NCI-H1694 (cell line): ENCODE measurements around the gene VAMP7.
"Not testable (repeated sequence)": the region's sequence is repeated elsewhere in the genome, so short reads cannot be mapped to it uniquely, and the experiment has no call there.

ENCODE experiments used
- DNase-seq: peaks from one replicate; lab custom pipeline; 2025; lab: John Stamatoyannopoulos, UW

Gene VAMP7

GRCh38 chrX:155907661-155908060 lies 26.5 kb downstream of the VAMP7 start:
- not testable (repeated sequence) for DNase-seq

DNA sequence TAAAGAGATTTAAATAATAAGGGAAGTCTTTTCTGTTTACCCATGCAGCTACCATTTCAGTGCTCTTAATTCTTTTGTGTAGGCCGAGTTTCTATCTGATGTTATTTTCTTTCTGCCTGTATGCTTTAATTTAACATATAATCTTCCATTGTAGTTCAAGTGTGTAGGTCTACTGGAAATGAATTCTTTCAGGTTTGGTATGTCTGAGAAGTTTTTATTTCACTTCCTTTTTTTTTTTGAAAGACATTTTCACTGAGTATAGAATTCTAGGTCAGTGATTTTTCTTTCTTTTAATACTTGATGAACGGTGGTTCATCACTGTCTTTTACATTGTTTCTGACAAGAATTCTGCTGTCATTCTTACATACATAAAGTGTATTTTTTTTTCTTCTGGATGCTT lies 42.1 kb downstream of the VAMP7 start:
- DNase-seq, result no peak

DNA sequence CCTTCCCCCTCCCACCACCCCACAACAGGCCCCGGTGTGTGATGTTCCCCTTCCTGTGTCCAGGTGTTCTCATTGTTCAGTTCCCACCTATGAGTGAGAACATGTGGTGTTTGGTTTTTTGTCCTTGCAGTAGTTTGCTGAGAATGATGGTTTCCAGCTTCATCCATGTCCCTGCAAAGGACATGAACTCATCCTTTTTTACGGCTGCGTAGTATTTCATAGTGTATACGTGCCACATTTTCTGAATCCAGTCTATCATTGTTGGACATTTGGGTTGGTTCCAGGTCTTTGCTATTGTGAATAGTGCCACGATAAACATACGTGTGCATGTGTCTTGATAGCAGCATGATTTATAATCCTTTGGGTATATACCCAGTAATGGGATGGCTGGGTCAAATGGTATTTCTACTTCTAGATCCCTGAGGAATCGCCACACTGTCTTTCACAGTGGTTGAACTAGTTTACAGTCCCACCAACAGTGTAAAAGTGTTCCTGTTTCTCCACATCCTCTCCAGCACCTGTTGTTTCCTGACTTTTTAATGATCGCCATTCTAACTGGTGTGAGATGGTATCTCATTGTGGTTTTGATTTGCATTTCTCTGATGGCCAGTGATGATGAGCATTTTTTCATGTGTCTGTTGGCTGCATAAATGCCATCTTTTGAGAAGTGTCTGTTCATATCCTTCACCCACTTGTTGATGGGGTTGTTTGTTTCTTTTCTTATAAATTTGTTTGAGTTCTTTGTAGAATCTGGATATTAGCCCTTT lies 49.9 kb downstream of the VAMP7 start:
- not testable (repeated sequence) for DNase-seq

DNA sequence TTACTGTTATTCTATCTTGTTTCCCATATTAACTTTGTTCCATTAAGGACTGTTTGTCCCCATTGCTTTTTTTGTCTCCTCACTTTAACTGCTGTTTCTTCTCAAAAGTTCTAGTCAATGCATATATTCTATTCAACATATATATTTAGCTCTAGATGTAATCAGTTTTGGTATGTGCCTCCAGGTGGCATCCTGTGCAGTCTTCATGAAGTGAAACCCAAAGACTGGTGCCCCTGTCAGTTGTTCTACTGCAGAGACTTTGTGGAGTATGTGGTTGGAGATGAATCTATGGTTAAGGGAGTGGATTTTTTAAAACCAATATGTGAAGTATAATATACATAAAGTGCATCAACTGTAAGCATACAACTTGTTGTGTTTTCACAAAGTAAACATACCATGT lies 57.0 kb downstream of the VAMP7 start:
- no peak for DNase-seq

DNA sequence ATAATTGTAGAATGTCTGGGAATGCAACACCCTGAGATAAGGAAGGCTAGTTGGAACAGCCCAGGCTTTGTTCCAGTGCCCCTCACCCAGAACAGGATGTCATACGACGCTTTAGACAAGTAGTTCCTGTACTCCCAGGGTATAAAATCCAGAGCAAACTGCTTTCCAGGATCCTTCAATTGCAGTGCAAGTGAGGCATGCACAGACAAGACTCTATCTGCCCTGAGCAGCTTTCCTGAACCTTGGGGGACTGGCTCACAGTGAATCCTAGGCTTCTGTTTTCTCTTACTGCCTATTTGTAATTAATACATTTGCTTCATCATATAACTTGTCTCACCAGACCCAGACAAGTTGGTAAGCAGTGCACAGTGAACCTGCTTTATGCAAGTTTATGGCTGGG lies 68.0 kb downstream of the VAMP7 start:
- DNase-seq, result no peak

DNA sequence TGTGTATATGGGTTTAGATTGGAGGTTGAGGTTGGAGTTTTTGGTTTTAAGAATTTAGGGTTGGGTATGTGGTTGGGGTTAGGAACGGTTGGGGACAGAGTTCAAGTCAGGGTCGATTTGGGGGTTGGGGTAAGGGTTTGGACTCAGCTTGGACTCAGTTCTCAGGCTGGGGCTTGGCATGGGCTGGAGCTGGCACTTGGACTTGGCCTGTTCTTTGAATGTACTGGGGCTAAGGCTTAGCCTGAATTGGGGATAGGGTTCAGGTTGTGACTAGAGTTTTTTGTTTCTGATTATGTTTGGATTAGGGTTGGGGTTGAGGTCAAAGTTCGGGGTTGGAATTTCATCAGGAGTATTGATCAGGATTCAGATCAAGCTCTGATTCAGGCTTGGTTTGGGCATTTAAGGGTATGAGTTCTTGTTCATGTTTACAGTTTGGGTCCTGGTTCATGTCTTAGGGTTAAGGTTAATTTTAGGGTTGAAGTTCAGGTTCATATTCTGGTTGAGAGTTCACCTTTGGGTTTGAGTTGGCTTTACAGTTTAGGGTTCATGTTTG lies 70.2 kb downstream of the VAMP7 start:
- DNase-seq, result no peak

GRCh38 chrX:155953055-155953454 lies 71.9 kb downstream of the VAMP7 start:
- DNase-seq, result no peak

- no peak for DNase-seq
These were observed 73.6 kb downstream of the VAMP7 start for GRCh38 chrX:155954793-155955192.

DNA sequence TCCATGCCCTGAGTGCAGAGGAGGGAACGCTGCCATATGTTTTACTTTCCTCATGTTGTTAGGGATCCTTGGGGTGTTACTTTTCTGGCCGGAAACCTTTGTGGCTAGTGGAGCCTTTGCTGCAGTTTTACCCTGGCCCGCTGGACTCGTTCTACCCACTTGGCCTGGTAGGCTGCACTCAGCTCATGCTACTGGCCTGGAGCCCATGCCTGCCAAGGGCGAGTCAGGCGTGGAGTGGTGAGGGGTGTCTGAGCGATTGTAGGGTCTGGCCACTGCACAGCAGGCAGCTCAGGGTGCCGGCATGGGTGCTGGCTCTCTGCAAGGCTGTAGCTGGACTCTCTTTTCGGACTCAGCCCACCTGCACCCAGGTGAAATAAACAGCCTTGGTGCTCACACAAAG lies 75.0 kb downstream of the VAMP7 start:
- no peak for DNase-seq

DNA sequence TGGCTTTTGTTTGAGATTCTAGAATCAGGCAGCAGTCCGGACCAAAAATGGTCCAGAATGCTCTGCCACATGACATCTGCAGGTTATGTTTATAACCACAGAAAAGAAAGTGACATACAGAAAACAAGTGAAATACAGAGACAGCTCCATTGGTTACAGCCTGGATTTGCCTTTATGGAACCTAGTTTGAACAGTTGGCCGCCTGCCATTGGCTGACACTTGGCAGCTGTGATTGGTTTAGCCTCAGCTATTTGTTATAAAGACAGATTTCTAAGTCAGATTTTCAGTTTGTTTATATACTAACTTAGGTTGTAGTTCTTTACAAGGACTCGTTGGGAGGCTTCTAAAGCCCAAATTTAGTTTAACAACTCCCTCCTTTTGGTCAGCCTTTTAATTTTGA lies 75.5 kb downstream of the VAMP7 start:
- no peak for DNase-seq

- no peak for DNase-seq
These were observed 76.7 kb downstream of the VAMP7 start for GRCh38 chrX:155957843-155958242.

- DNase-seq, result no peak
These were observed 78.0 kb downstream of the VAMP7 start for GRCh38 chrX:155959018-155959587.

DNA sequence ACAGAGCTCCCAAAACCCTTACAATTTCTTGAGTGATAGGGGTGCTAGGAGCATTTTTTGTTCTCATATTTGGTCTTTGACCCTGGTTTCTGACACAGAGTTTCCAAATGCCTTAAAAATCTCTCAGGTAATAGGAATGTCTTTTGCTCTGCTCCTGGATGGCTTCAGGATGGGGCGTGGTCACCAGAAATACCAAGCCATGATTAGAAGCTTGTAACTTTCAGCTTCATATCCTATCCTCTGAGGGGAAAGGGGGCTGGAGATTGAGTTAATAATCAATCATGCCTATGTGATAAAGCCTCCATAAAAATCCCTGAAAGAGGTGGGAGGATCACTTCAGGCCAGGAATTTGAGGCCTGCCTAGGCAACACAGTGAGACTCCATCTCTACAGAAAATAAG lies 81.8 kb downstream of the VAMP7 start:
- no peak for DNase-seq

GRCh38 chrX:155966876-155967275 lies 85.7 kb downstream of the VAMP7 start:
- no peak for DNase-seq

DNA sequence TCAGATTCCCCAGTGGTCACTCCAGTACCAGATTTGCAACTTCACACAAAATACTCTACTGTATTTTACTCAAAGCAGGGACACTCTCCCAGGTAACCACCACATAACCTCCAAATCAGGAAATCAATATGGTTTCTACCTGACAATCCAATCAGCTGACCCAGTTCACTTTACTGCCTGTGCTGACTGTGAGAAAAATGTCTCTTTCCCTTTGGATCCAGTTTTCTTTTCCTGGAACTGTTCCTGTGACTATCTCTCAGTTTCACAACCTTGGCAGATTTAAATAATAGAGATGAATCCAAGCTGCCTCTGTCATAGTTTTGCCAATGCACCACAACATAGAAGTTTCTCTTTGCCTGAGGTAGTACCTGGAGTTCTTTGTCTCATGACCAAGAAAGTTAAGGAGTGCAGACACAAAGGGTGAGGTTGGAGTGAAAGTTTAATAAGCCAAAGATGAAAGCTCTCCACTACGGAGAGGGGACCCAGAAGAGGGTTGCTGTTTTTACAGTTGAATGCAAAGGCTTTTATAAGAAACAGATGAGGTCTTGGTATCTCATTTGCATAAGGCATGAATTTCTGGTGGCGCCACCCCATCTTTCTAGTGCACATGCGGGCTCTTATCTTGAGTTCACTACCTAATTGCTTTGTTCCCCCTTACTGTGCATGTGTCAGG lies 86.6 kb downstream of the VAMP7 start:
- no peak for DNase-seq

DNA sequence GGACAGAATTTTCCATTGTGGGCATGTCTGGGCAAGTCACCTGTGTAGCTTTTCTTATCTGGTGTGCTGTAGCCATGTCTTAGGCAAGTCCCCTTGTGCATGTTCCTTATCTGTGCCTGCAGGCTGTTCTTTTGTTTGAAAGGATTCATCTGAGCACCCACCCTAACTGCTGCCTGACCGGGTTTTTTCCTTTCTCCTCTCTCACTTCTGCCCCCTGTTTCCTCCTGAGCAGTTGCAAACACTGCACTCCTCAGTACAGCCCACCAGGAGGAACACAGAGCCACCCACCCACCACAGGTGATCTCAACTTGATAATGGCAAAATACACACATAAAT lies 87.1 kb downstream of the VAMP7 start:
- DNase-seq, result no peak

GRCh38 chrX:155968791-155969190 lies 87.6 kb downstream of the VAMP7 start:
- no peak for DNase-seq

DNA sequence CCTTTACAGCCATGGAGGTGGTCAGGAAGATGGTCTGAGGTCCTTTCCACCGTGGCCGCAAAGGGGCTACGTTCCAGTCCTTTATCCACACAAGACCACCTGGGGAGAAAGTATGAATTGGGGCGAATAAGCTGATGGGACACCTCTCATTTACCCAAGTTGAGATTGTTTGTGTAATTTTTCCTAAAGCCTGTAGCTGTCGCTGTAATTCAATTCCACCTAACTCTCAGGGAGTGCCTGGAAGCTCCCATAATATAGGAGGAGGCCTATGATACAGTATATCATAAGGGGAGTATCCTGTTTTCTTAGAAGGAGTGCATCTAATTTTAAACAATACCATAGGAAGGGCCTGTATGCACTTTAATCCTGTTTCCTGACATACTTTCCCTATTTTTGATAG lies 90.5 kb downstream of the VAMP7 start:
- not testable (repeated sequence) for DNase-seq

GRCh38 chrX:155972241-155972640 lies 91.1 kb downstream of the VAMP7 start:
- DNase-seq, result not testable (repeated sequence)

- DNase-seq, result no peak
These were observed 102.2 kb downstream of the VAMP7 start for GRCh38 chrX:155983326-155983725.

- DNase-seq, result no peak
These were observed 104.1 kb downstream of the VAMP7 start for GRCh38 chrX:155985208-155985607.

GRCh38 chrX:155986995-155987394 lies 105.8 kb downstream of the VAMP7 start:
- not testable (repeated sequence) for DNase-seq

DNA sequence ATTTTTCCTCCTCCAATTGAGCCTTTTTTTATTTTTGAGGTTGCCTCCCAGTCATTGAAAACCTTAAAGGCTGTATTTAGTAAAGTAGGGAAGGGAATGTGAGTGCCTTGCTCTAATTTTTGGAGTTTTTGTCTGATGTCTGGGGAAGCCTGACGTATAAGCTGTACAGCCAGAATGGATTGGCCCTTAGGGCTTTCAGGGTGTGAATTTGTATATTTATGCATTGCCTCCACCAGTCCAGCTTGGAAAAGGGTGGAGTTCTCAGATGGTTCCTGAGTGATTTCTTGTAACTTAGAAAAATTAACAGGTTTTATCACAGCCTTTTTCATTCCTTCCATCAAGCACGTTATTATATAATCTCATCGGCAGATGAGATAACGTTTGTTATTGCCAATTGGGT lies 107.7 kb downstream of the VAMP7 start:
- DNase-seq, result no peak
